Thyroid gland (tissue), 4 donors: Measurements from ENCODE around the gene HOXB7. TPM values are rescaled to one million over a fixed set of nuclear protein-coding genes. Genes with fewer than 3 reads are reported as not detected.

Experiments
- DNase-seq, 2 donors: peaks; one replicate each; pipeline ENCODE4 v3.0.0-alpha.2; 2019
- H3K27ac ChIP-seq, 3 donors: fragments of 200-600 bp; sonication (generic); 1 replicate in 2 of 3; 2 replicates in 1 of 3; pipeline ENCODE4 v1.5.1; 2016 to 2019; ENCODE audit warnings: mild to moderate bottlenecking in 1 of 3, moderate library complexity in 1 of 3
- H3K27me3 ChIP-seq: fragments of 200-600 bp; sonication (generic); one replicate; pipeline ENCODE4 v1.5.1; 2019
- H3K36me3 ChIP-seq, 2 donors: fragments of 200-600 bp; sonication (generic); one replicate each; pipeline ENCODE4 v1.5.1; 2016 to 2019
- H3K4me1 ChIP-seq, 2 donors: fragments of 200-600 bp; sonication (generic); one replicate each; pipeline ENCODE4 v1.5.1; 2017 to 2019
- H3K4me3 ChIP-seq, 3 donors: fragments of 200-600 bp; sonication (generic); replicated peaks in 1 of 3; 1 replicate in 2 of 3; 2 replicates in 1 of 3; pipeline ENCODE4 v1.5.1; 2016; ENCODE audit warnings: mild to moderate bottlenecking in 1 of 3
- H3K9me3 ChIP-seq: fragments of 200-600 bp; sonication (generic); one replicate; pipeline ENCODE4 v1.5.1; 2017
- CTCF ChIP-seq, 6 experiments: fragments of 200-600 bp in 3 of 6; fragments of 450-650 bp in 3 of 6; sonication (generic) in 3 of 6; IDR thresholded peaks; one replicate each; pipeline ENCODE4 v1.5.1; 2016 to 2019; ENCODE audit warnings: antibody characterized with exemption in 6 of 6, mild to moderate bottlenecking in 2 of 6, inconsistent platforms in 1 of 6, moderate library complexity in 1 of 6
- POLR2A ChIP-seq, 2 donors: fragments of 450-650 bp; IDR thresholded peaks; one replicate each; pipeline ENCODE4 v1.6.1; 2017; ENCODE audit warnings: antibody characterized with exemption in 2 of 2, mild to moderate bottlenecking in 2 of 2, moderate library complexity in 1 of 2
- WGBS, 2 donors: methylation state at CpG; one replicate each; pipeline ENCODE4 v1.1.5; 2017; 5-methylcytosine and 5-hydroxymethylcytosine counted together
- intact Hi-C: fragments of 100-400 bp; cut with DNase I; formaldehyde crosslinking; loops from one replicate; pipeline ENCODE4 v1.15.1; 2023
- total RNA-seq, 4 donors: library from RNA; depleted of rRNA; stranded (reverse); fragments of >200 nt; gene quantifications; one replicate each; pipeline ENCODE4 v1.2.3, GENCODE V29; 2016

The HOXB7 gene
- total RNA-seq, 4 donors from 2014 or later, result 1.0 to 2.8 (median 1.3) TPM; not detected in 1

DNA sequence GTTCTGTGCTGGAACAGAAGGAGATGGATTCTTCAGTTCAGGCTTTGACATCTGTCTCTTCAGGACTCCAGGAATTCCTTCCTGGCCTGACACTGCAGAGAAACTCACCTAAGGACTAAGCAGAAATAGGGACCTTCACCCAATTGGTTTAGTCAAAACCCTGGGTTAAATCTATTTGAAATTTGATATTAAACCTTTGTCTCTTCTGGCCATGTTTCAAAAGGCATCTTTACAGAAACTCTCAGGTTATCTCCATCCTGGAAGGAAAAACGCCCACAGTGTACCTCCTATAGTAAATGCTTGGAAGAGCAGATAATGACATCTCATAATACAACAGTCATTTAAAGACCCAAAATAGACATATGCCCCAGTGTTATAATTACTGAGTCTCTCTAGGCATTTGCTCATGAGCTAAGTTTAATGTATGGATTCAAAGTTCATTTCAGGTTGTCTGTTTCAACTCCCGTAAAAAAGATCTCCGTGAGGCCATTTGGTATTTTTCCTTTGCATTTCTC lies 27.1 kb downstream of the HOXB7 start:
- H3K4me3 ChIP-seq, result no peak overlapping the region
- TF ChIP-seq CTCF (IDR thresholded peaks at IDR 0.05), result no peak
- TF ChIP-seq POLR2A (IDR thresholded peaks at IDR 0.05), result no peak
- H3K9me3 ChIP-seq, result no peaks in the 10 kb centered on the region
- no peak overlapping the region for H3K27ac ChIP-seq
- 41 to 54% methylated on average over 3 of the region's 3 CpGs for WGBS, 2 donors
- peaks cover 83% of the 10 kb centered on the region for H3K27me3 ChIP-seq
- intact Hi-C loops, result no loop called here
- peaks cover 0 to 23% of the 10 kb centered on the region in 2 donors for H3K4me1 ChIP-seq
- DNase-seq, result no peak
- no peaks in the 10 kb centered on the region for H3K36me3 ChIP-seq

DNA sequence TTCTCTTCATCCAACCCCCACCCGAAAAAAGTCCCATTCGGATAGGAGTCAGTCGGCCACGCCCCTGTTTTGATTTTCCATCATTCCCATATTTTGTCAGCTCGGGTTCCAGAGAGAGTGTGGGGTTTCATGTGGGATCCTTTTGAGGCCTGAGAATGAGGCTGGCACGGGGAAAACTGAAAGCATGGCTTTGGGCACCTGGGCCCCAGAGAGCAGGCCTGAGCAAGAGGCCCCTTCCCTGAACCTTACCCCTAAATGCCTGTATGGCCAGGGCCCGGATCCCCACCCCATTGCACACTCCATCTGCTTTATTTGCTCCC lies 28.1 kb downstream of the HOXB7 start:
- no peaks in the 10 kb centered on the region for H3K9me3 ChIP-seq
- H3K27me3 ChIP-seq, result peaks cover 89% of the 10 kb centered on the region
- TF ChIP-seq POLR2A (IDR thresholded peaks at IDR 0.05) (no peak), CTCF (IDR thresholded peaks at IDR 0.05) (no peak)
- no peak overlapping the region for H3K4me3 ChIP-seq
- WGBS, 2 donors, result 28 to 34% methylated on average over 7 of the region's 7 CpGs
- no peaks in the 10 kb centered on the region for H3K36me3 ChIP-seq
- H3K4me1 ChIP-seq, result peaks cover 0 to 23% of the 10 kb centered on the region in 2 donors
- intact Hi-C loops, result no loop called here
- no peak for DNase-seq
- peak overlapping the region in 1 of 3 donors; percentile 68 for H3K27ac ChIP-seq

DNA sequence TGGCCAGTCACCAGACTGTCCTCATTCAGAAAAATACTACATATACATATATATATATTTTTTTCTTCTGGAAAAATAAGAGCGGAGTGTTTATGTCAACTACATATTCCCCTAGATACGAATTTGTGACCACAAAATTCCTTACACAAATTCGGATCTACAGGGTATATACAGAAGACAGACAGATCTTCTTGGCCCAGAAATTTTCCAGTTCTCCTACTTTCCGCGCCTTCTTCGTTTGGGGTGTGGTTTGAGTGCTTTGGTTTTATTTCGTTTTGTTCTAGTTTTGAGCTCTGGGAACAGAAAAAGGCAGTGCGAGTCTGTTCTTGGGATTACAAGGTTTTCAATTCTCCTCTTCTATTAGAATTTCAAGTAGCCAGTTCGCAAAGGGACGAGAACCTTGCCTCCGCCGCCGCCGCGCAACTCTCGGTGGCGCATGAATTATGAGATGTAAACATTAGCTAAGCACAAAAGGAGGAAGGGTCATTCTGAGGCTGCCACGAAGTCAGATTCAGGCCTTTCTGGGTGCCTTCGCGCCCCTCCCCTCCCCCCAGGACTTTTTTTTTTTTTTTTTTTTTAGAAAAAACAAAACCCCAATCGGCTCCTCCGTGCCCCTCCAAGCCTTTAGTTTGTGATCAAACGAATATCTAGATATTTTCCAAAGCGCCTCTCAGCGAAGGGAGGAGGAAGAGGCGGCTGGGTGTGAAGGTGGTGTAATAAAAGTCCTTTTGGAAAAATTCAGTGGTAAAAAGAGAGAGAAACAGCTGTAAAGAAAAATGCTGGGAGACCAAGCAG lies 30.9 kb downstream of the HOXB7 start:
- no peak overlapping the region for H3K4me3 ChIP-seq
- no peak overlapping the region for H3K27ac ChIP-seq
- peaks cover 0 to 22% of the 10 kb centered on the region in 2 donors for H3K4me1 ChIP-seq
- no peak for DNase-seq
- TF ChIP-seq POLR2A (IDR thresholded peaks at IDR 0.05) (no peak), CTCF (IDR thresholded peaks at IDR 0.05) (no peak)
- H3K27me3 ChIP-seq, result peaks cover 80% of the 10 kb centered on the region
- H3K9me3 ChIP-seq, result no peaks in the 10 kb centered on the region
- no peaks in the 10 kb centered on the region for H3K36me3 ChIP-seq
- intact Hi-C loops, result no loop called here
- 21 to 40% methylated on average over 26 of the region's 26 CpGs for WGBS, 2 donors

GRCh38 chr17:48579471-48579759 lies 31.4 kb downstream of the HOXB7 start:
- no peak for DNase-seq
- Histone ChIP-seq H3K4me3 (no peak overlapping the region), H3K36me3 (no peaks in the 10 kb centered on the region), H3K4me1 (peaks cover 0 to 20% of the 10 kb centered on the region in 2 donors), H3K9me3 (no peaks in the 10 kb centered on the region), H3K27ac (no peak overlapping the region), H3K27me3 (peaks cover 79% of the 10 kb centered on the region)
- TF ChIP-seq CTCF (IDR thresholded peaks at IDR 0.05), result no peak
- no peak for TF ChIP-seq POLR2A (IDR thresholded peaks at IDR 0.05)
- 18 to 45% methylated on average over 7 of the region's 7 CpGs for WGBS, 2 donors
- intact Hi-C loops, result no loop called here

DNA sequence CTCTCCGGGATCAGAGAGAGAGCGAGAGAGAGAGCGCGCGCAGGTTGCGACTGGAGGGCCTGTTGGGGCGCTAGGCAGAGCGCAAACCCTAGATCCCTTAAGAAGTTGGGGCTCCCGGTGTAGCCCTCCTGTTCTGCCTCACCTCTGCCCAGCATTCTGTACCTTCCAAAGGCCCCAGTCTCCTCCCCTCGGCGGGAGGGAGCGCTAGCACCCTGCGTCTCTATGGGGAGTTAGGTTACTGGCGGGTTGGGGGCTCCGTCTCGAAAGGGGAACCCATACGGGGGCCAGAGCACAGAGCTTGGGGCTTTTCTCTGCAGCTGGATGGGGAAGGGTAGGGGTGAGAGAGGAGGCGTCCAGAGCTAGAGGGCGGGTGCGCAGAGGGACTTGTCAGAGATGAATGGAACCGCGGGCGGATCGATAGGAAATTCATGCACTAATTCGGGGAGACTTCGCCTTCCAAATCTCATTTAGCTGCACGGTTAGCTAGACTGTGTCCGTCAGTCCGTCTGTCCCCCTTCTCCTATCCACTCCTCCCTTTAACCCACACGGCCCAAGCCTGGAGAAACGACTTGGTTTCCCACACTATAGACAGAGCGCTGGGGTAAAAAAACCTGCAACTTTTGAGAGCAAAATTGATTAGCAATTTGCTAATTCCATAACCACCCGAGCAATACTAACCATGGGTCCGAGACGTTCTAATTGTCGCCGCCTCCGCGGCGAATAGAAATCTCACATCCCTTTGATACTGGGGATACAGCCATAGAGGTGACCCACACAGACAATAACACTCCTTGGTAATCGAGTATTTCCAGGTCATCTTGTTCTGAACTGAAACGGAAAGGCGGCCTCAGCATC lies 32.0 kb downstream of the HOXB7 start:
- Histone ChIP-seq H3K4me1 (peaks cover 0 to 20% of the 10 kb centered on the region in 2 donors), H3K27ac (peak overlapping the region in 1 of 3 donors; percentile 21), H3K4me3 (peak overlapping the region in 1 of 3 donors; percentile 24), H3K36me3 (no peaks in the 10 kb centered on the region), H3K27me3 (peaks cover 79% of the 10 kb centered on the region), H3K9me3 (no peaks in the 10 kb centered on the region)
- TF ChIP-seq CTCF (IDR thresholded peaks at IDR 0.05) (no peak), POLR2A (IDR thresholded peaks at IDR 0.05) (no peak)
- intact Hi-C loops, result no loop called here
- 10 to 19% methylated on average over 40 to 43 of the region's 43 CpGs for WGBS, 2 donors
- no peak for DNase-seq
